Natural killer cell (primary cell): ENCODE results near the gene MRPL36. TPM values are rescaled to one million over a fixed set of nuclear protein-coding genes. Genes with fewer than 3 reads are reported as not detected.

ENCODE experiments used
- ATAC-seq, 3 donors: fragments of 150-1000 bp in 2 of 3; fragments of 200-7000 bp in 1 of 3; cut with Tn5 transposase; 1 replicate in 1 of 3; 2 replicates in 2 of 3; pipeline ENCODE4 v1.10.0; 2021; ENCODE audit warnings: mild to moderate bottlenecking in 2 of 3, moderate library complexity in 2 of 3
- DNase-seq, 2 donors: peaks; one replicate each; pipeline versions ENCODE4 v3.0.0 to v3.0.0-alpha.2; 2013 to 2021; ENCODE audit warnings: mixed read lengths in 1 of 2
- H3K27ac ChIP-seq: one replicate; pipeline ENCODE4 v1.5.1; 2013; ENCODE audit warnings: mild to moderate bottlenecking, low read length
- H3K27me3 ChIP-seq: one replicate; pipeline ENCODE4 v1.6.1; 2013; ENCODE audit warnings: low read length; ENCODE audit not compliant: control insufficient read depth, insufficient read depth
- H3K36me3 ChIP-seq: one replicate; pipeline ENCODE4 v1.6.1; 2013; ENCODE audit warnings: low read length; ENCODE audit not compliant: control insufficient read depth, insufficient read depth
- H3K4me1 ChIP-seq: one replicate; pipeline ENCODE4 v1.6.1; 2013; ENCODE audit warnings: low read length; ENCODE audit not compliant: control insufficient read depth, insufficient read depth
- H3K4me3 ChIP-seq: one replicate; pipeline ENCODE4 v1.5.1; 2013; ENCODE audit warnings: low read length
- H3K9me3 ChIP-seq: one replicate; pipeline ENCODE4 v1.6.1; 2013; ENCODE audit warnings: low read length; ENCODE audit not compliant: control insufficient read depth, insufficient read depth
- H3K27ac Mint-ChIP-seq, 2 donors: one replicate each; pipeline ENCODE4 v1.8.0; 2022; ENCODE audit warnings: mild to moderate bottlenecking in 2 of 2, mixed read lengths in 2 of 2, moderate library complexity in 1 of 2
- H3K27me3 Mint-ChIP-seq, 2 donors: one replicate each; pipeline ENCODE4 v1.8.0; 2022; ENCODE audit warnings: low read depth in 2 of 2, mixed read lengths in 2 of 2
- H3K36me3 Mint-ChIP-seq: one replicate; pipeline ENCODE4 v1.8.0; 2022; ENCODE audit warnings: mixed read lengths
- H3K4me1 Mint-ChIP-seq, 2 donors: one replicate each; pipeline ENCODE4 v1.8.0; 2022; ENCODE audit warnings: mixed read lengths in 2 of 2
- H3K4me3 Mint-ChIP-seq: one replicate; pipeline ENCODE4 v1.8.0; 2022; ENCODE audit warnings: mild to moderate bottlenecking, moderate library complexity, mixed read lengths
- H3K9me3 Mint-ChIP-seq, 2 donors: one replicate each; pipeline ENCODE4 v1.8.0; 2022; ENCODE audit warnings: mixed read lengths in 2 of 2
- CTCF ChIP-seq: fragments of 200-600 bp; IDR thresholded peaks from one replicate; pipeline ENCODE4 v1.8.0; 2022; ENCODE audit warnings: antibody characterized with exemption
- WGBS: methylation state at CpG from one replicate; pipeline ENCODE4 v1.1.7; 2013; ENCODE audit warnings: missing lambda C conversion rate; ENCODE audit not compliant: insufficient coverage; 5-methylcytosine and 5-hydroxymethylcytosine counted together
- intact Hi-C: fragments of 100-400 bp; cut with micrococcal nuclease; formaldehyde crosslinking; loops from one replicate; pipeline ENCODE4 v1.14.2; 2022
- total RNA-seq, 4 donors: library from RNA; stranded (reverse); fragments of 120-200 nt in 1 of 4; gene quantifications; one replicate each; pipeline versions ENCODE4 v1.2.3 to v1.2.4, GENCODE V29; 2013 to 2022

Gene MRPL36
- total RNA-seq, 3 donors from 2014 or later (not counting 1 experiment from before 2014, with no cell fraction given) = 14.1 to 21.2 (median 17.1) TPM

GRCh38 chr5:1838013-1838412 is 38.4 kb upstream of the MRPL36 start:
- Histone ChIP-seq H3K4me3 (no peak overlapping the region), H3K4me1 (peaks cover under 1% of the 10 kb centered on the region), H3K27me3 (peaks cover 5% of the 10 kb centered on the region), H3K36me3 (no peaks in the 10 kb centered on the region), H3K9me3 (no peaks in the 10 kb centered on the region), H3K27ac (no peak overlapping the region)
- DNase-seq = no peak
- no peak overlapping the region for H3K27ac Mint-ChIP-seq
- no peak for TF ChIP-seq CTCF
- no peak overlapping the region for H3K4me3 Mint-ChIP-seq
- intact Hi-C loops = no loop called here
- H3K9me3 Mint-ChIP-seq = no peaks in the 10 kb centered on the region
- peaks cover 10 to 17% of the 10 kb centered on the region in 2 donors for H3K27me3 Mint-ChIP-seq
- no peaks in the 10 kb centered on the region for H3K36me3 Mint-ChIP-seq
- peaks cover 1% of the 10 kb centered on the region in 2 donors for H3K4me1 Mint-ChIP-seq
- ATAC-seq = no peak
- 85% methylated on average over 9 of the region's 9 CpGs for WGBS

GRCh38 chr5:1836891-1837880 is 37.5 kb upstream of the MRPL36 start:
- Histone ChIP-seq H3K27me3 (peaks cover 5% of the 10 kb centered on the region), H3K4me1 (peaks cover 9% of the 10 kb centered on the region), H3K4me3 (no peak overlapping the region), H3K36me3 (no peaks in the 10 kb centered on the region), H3K27ac (no peak overlapping the region), H3K9me3 (no peaks in the 10 kb centered on the region)
- no peak for DNase-seq
- Mint-ChIP-seq H3K36me3 (no peaks in the 10 kb centered on the region), H3K9me3 (no peaks in the 10 kb centered on the region), H3K27ac (no peak overlapping the region), H3K4me1 (peaks cover 7 to 10% of the 10 kb centered on the region in 2 donors), H3K4me3 (no peak overlapping the region), H3K27me3 (peaks cover 10 to 17% of the 10 kb centered on the region in 2 donors)
- TF ChIP-seq CTCF = no peak
- intact Hi-C loops = no loop called here
- no peak for ATAC-seq
- WGBS = 85% methylated on average over 32 of the region's 32 CpGs

GRCh38 chr5:1836176-1836890 is 36.7 kb upstream of the MRPL36 start:
- Mint-ChIP-seq H3K36me3 (no peaks in the 10 kb centered on the region), H3K4me3 (no peak overlapping the region), H3K27me3 (peaks cover 10 to 17% of the 10 kb centered on the region in 2 donors), H3K27ac (no peak overlapping the region), H3K9me3 (no peaks in the 10 kb centered on the region), H3K4me1 (peaks cover 7 to 13% of the 10 kb centered on the region in 2 donors)
- Histone ChIP-seq H3K9me3 (no peaks in the 10 kb centered on the region), H3K36me3 (no peaks in the 10 kb centered on the region), H3K4me3 (no peak overlapping the region), H3K27ac (no peak overlapping the region), H3K27me3 (peaks cover 5% of the 10 kb centered on the region), H3K4me1 (peaks cover 15% of the 10 kb centered on the region)
- DNase-seq (no peak), ATAC-seq (no peak)
- 72% methylated on average over 22 of the region's 23 CpGs for WGBS
- intact Hi-C loops = no loop called here
- no peak for TF ChIP-seq CTCF
